HEK293 (cell line): ENCODE data around the gene EXOSC5.

ENCODE experiments used
- CTCF ChIA-PET: fragments of 350-600 bp; formaldehyde crosslinking; extraction: SDS; loops from one replicate; lab custom pipeline; 2021; ENCODE audit warnings: antibody characterized with exemption; lab: Yijun Ruan, JAX
- POLR2A ChIA-PET: fragments of 300-600 bp; formaldehyde crosslinking; extraction: SDS; loops from one replicate; lab custom pipeline; 2020; ENCODE audit warnings: antibody characterized with exemption, inconsistent platforms; lab: Yijun Ruan, JAX
- H3K27ac ChIP-seq: fragments of 200-500 bp; sonication (Bioruptor generic); 2 replicates; pipeline ENCODE4 v1.5.1; 2014; ENCODE audit warnings: low read depth, low read length, control low read depth, inconsistent platforms; ENCODE audit errors: extremely low read depth
- H3K36me3 ChIP-seq, 2 experiments: fragments of 200-500 bp in 1 of 2; sonication (Bioruptor generic) in 1 of 2; 1 replicate in 1 of 2; 2 replicates in 1 of 2; pipeline ENCODE4 v1.5.1; 2014 to 2017; ENCODE audit warnings: inconsistent platforms in 2 of 2, low read length in 2 of 2; ENCODE audit not compliant: control insufficient read depth in 2 of 2, insufficient read depth in 1 of 2
- H3K4me1 ChIP-seq: fragments of 200-500 bp; sonication (Bioruptor generic); 2 replicates; pipeline ENCODE4 v1.5.1; 2014; ENCODE audit warnings: mild to moderate bottlenecking, low read length, inconsistent platforms; ENCODE audit not compliant: control insufficient read depth, insufficient read depth
- H3K4me3 ChIP-seq: 2 replicates; pipeline ENCODE4 v1.5.1; 2011; ENCODE audit warnings: low read depth, mild to moderate bottlenecking, control low read depth, low read length, moderate library complexity
- H3K9me3 ChIP-seq: fragments of 200-500 bp; sonication (Bioruptor generic); 2 replicates; pipeline ENCODE4 v1.5.1; 2014; ENCODE audit warnings: low read depth, low read length, inconsistent platforms; ENCODE audit not compliant: control insufficient read depth, insufficient read depth
- FEZF1 ChIP-seq: fragments of 450-650 bp; formaldehyde crosslinking; IDR thresholded peaks from 2 replicates; pipeline ENCODE4 v1.5.1; 2016; ENCODE audit warnings: missing biosample characterization, missing genetic modification characterization
- OVOL3 ChIP-seq: fragments of 450-650 bp; formaldehyde crosslinking; IDR thresholded peaks from 2 replicates; pipeline ENCODE4 v1.5.1; 2016; ENCODE audit warnings: missing biosample characterization, missing genetic modification characterization
- ZNF138 ChIP-seq: fragments of 450-650 bp; formaldehyde crosslinking; IDR thresholded peaks from 2 replicates; pipeline ENCODE4 v1.5.1; 2016; ENCODE audit warnings: missing biosample characterization, missing genetic modification characterization, borderline replicate concordance
- ZNF23 ChIP-seq: fragments of 450-650 bp; formaldehyde crosslinking; IDR thresholded peaks from 2 replicates; pipeline ENCODE4 v1.5.1; 2016; ENCODE audit warnings: missing biosample characterization, missing genetic modification characterization, borderline replicate concordance
- ZNF274 ChIP-seq, 2 experiments: fragments of 200-500 bp in 1 of 2; fragments of 450-650 bp in 1 of 2; sonication (Bioruptor generic) in 1 of 2; formaldehyde crosslinking in 1 of 2; IDR thresholded peaks; 2 replicates each; pipeline versions ENCODE4 v1.5.1 to v1.6.1; 2014 to 2016; ENCODE audit warnings: borderline replicate concordance in 1 of 2, inconsistent platforms in 1 of 2, low read length in 1 of 2, missing biosample characterization in 1 of 2, missing genetic modification characterization in 1 of 2
- ZNF302 ChIP-seq: fragments of 450-650 bp; formaldehyde crosslinking; IDR thresholded peaks from 2 replicates; pipeline ENCODE4 v1.5.1; 2016; ENCODE audit warnings: missing biosample characterization, missing genetic modification characterization, low read depth
- ZNF426 ChIP-seq: fragments of 450-650 bp; formaldehyde crosslinking; IDR thresholded peaks from 2 replicates; pipeline ENCODE4 v1.5.1; 2017; ENCODE audit warnings: missing biosample characterization, missing genetic modification characterization, mild to moderate bottlenecking, inconsistent platforms, moderate library complexity
- ZNF701 ChIP-seq: fragments of 450-650 bp; formaldehyde crosslinking; IDR thresholded peaks from 2 replicates; pipeline ENCODE4 v1.5.1; 2016; ENCODE audit warnings: missing biosample characterization, missing genetic modification characterization
- ZNF785 ChIP-seq: fragments of 450-650 bp; formaldehyde crosslinking; IDR thresholded peaks from 2 replicates; pipeline ENCODE4 v1.5.1; 2016; ENCODE audit warnings: missing biosample characterization, missing genetic modification characterization
- TF ChIP-seq, protein P1 (sequence below): fragments of 450-650 bp; formaldehyde crosslinking; IDR thresholded peaks from 2 replicates; pipeline ENCODE4 v1.5.1; 2016; ENCODE audit warnings: missing biosample characterization, missing genetic modification characterization
- TF ChIP-seq, protein P2 (sequence below): fragments of 450-650 bp; formaldehyde crosslinking; IDR thresholded peaks from 2 replicates; pipeline ENCODE4 v1.5.1; 2016; ENCODE audit warnings: missing biosample characterization, missing genetic modification characterization
- TF ChIP-seq, protein P3 (sequence below): fragments of 450-650 bp; IDR thresholded peaks from 2 replicates; pipeline ENCODE4 v1.5.1; 2018; ENCODE audit warnings: missing biosample characterization, mild to moderate bottlenecking, missing genetic modification characterization
- TF ChIP-seq, protein P4 (sequence below): fragments of 450-650 bp; formaldehyde crosslinking; IDR thresholded peaks from 2 replicates; pipeline ENCODE4 v1.5.1; 2016; ENCODE audit warnings: missing biosample characterization, missing genetic modification characterization
- TF ChIP-seq, protein P5 (sequence below): IDR thresholded peaks from 2 replicates; pipeline ENCODE4 v1.6.1; 2011; ENCODE audit warnings: mild to moderate bottlenecking, low read depth, low read length, borderline replicate concordance

The EXOSC5 gene

DNA sequence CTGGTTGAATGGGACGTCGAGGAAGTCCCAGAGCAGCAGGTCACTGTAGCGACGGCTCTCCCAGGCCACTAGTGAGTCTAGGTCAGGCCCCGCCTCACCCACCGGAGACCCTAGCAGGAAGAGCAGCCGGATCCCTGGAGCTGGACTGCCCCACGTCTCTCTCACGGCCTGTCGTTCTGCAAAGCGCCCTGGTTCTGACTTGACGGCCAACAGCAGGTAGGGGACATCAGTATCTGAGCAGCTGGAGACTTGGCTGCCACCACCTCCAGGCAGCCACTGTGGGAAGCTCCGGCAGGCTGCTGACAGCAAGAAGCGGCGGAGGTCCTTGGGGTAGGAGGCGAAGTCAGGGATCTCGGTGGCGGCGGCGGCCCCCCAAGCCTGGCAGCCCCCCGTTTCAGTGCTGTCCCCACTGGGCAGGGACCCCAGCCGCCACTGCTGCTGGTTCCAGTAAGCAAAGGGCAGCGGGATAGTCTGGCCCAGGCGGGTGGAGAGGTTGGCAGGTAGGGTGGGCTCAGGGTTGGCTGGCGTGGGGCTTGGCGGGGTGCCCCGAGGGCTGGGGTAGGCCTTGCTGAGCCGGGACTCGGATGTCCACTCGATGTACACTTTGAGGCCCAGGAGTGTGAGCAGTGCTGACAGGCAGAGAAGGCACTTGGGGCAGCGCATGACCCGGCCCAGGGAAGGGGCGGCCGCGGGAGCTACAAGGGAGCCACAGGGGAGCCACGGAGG is 29.1 kb upstream of the EXOSC5 start:
- Histone ChIP-seq H3K4me1 (peaks cover 13% of the 10 kb centered on the region), H3K4me3 (no peak overlapping the region), H3K36me3 (peaks cover 8 to 42% of the 10 kb centered on the region in 2 experiments; a peak in 2 of 3 replicates), H3K27ac (peak overlapping the region; percentile 64; the same call in 1 of the 2 replicates), H3K9me3 (no peaks in the 10 kb centered on the region)
- TF ChIP-seq OVOL3 (tag by site-specific recombination) (no peak), ZNF274 (IDR thresholded peaks at IDR 0.05; ENCODE audit: low read length) (no peak), ZNF274 (tag by site-specific recombination; IDR thresholded peaks at IDR 0.05; ENCODE audit: borderline replicate concordance) (no peak)
- ChIA-PET CTCF (interaction anchor here (4.2 kb wide), 1 partner anchor 22 kb away, joined by 21 read pairs; no protein-coding TSS in a partner anchor), POLR2A (interaction anchor here (0.9 to 1.9 kb wide), 6 partner anchors 8 to 63 kb away, joined by 3 to 13 read pairs (median 7); partner anchors contain the start of genes B9D2 and DMAC2)

DNA sequence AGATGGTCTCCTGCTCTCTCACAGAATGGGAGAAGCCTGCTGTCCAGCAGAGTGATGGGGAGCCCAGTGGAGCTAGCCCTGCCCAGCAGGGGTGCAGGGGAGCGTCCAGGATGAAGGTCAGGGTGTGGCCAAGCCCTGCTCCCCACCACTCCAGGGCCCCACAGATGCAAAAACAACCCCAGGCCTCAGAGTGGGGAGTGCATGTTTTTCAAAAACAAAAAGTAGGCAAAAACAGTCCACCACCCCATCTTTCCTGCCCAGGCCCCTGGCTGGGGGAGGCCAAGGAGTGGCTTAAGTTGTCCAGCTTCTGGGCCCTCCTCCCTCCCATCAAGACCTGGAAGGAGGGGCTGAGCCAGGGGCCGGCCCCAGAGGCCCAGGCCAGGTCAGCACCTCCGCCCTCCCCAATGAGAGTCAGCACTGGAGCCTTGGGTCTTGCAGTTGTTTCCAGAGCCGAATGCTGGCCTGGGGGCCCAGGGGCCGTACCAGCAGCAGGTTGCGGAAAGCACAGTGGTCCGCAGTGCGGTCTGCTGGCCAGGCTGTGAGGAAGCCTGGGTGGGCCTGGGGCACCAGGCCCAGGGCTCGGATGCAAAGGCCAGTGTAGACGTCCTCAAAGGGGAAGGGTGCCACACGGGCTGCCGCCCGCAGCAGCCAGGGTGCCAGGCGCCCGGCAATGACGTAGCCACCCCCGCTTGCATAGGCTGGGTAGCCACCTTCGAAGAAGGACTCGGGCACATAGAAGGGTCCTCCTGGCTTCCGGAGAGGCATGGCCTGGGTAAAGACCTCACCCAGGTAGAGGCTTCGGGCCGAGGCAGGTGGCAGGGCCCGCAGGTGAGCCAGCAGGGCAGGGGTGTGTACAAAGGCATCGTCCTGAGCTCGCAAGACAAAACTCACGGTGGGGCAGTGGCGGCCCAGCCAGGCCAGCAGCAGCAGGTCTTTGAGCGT is 28.3 kb upstream of the EXOSC5 start:
- POLR2A ChIA-PET: interaction anchor here (1.1 to 1.9 kb wide), 3 partner anchors 14 to 62 kb away, joined by 3 to 13 read pairs (median 10); partner anchors contain the start of genes B9D2 and DMAC2
- TF ChIP-seq, protein P1, sequence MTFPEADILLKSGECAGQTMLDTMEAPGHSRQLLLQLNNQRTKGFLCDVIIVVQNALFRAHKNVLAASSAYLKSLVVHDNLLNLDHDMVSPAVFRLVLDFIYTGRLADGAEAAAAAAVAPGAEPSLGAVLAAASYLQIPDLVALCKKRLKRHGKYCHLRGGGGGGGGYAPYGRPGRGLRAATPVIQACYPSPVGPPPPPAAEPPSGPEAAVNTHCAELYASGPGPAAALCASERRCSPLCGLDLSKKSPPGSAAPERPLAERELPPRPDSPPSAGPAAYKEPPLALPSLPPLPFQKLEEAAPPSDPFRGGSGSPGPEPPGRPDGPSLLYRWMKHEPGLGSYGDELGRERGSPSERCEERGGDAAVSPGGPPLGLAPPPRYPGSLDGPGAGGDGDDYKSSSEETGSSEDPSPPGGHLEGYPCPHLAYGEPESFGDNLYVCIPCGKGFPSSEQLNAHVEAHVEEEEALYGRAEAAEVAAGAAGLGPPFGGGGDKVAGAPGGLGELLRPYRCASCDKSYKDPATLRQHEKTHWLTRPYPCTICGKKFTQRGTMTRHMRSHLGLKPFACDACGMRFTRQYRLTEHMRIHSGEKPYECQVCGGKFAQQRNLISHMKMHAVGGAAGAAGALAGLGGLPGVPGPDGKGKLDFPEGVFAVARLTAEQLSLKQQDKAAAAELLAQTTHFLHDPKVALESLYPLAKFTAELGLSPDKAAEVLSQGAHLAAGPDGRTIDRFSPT (tag by site-specific recombination): 0 out of 2 replicates have a peak, but pooled peaks have one; percentile 12
- TF ChIP-seq ZNF302 (no peak), ZNF701 (tag by site-specific recombination) (no peak), ZNF138 (tag by site-specific recombination) (no peak)
- TF ChIP-seq, protein P2, sequence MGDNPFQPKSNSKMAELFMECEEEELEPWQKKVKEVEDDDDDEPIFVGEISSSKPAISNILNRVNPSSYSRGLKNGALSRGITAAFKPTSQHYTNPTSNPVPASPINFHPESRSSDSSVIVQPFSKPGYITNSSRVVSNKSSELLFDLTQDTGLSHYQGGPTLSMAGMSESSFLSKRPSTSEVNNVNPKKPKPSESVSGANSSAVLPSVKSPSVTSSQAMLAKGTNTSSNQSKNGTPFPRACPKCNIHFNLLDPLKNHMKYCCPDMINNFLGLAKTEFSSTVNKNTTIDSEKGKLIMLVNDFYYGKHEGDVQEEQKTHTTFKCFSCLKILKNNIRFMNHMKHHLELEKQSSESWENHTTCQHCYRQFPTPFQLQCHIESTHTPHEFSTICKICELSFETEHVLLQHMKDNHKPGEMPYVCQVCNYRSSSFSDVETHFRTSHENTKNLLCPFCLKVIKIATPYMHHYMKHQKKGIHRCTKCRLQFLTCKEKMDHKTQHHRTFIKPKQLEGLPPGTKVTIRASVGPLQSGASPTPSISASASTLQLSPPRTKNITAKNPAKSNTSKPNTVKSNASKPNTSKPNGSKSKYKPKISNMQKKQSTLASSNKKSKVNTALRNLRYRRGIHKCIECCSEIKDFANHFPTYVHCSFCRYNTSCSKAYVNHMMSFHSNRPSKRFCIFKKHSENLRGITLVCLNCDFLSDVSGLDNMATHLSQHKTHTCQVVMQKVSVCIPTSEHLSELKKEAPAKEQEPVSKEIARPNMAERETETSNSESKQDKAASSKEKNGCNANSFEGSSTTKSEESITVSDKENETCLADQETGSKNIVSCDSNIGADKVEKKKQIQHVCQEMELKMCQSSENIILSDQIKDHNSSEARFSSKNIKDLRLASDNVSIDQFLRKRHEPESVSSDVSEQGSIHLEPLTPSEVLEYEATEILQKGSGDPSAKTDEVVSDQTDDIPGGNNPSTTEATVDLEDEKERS: no peak
- Histone ChIP-seq H3K36me3 (peaks cover 10 to 40% of the 10 kb centered on the region in 2 experiments; a peak in 2 of 3 replicates), H3K4me3 (no peak overlapping the region), H3K4me1 (peaks cover 13% of the 10 kb centered on the region), H3K9me3 (no peaks in the 10 kb centered on the region), H3K27ac (no peak overlapping the region)
- CTCF ChIA-PET: interaction anchor here (1.1 to 4.2 kb wide), 2 partner anchors 14 to 23 kb away, joined by 6 to 21 read pairs; partner anchors contain the start of gene DMAC2

DNA sequence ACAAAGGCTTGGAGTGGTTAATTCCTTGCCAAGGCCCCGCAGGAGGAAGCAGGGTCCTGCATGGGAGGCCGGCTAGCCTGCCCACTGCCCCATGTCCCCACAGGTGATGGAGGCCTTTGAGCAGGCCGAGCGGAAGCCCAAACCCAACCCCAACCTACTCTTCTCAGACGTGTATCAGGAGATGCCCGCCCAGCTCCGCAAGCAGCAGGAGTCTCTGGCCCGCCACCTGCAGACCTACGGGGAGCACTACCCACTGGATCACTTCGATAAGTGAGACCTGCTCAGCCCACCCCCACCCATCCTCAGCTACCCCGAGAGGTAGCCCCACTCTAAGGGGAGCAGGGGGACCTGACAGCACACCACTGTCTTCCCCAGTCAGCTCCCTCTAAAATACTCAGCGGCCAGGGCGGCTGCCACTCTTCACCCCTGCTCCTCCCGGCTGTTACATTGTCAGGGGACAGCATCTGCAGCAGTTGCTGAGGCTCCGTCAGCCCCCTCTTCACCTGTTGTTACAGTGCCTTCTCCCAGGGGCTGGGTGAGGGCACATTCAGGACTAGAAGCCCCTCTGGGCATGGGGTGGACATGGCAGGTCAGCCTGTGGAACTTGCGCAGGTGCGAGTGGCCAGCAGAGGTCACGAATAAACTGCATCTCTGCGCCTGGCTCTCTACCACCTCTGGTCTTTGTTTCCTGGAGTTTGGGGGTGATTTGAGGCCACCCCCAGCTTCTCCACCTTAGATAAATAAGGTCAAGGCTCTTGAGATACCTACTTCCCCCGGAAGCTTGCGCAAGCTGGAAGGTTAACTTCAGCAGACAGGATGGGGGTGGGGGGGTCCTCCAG is 27.4 kb upstream of the EXOSC5 start:
- H3K4me1 ChIP-seq: peaks cover 13% of the 10 kb centered on the region
- CTCF ChIA-PET: interaction anchor here (0.6 to 1.1 kb wide), 2 partner anchors 15 to 70 kb away, joined by 3 to 6 read pairs; partner anchors contain the start of gene DMAC2
- H3K27ac ChIP-seq: no peak overlapping the region
- TF ChIP-seq, protein P3, sequence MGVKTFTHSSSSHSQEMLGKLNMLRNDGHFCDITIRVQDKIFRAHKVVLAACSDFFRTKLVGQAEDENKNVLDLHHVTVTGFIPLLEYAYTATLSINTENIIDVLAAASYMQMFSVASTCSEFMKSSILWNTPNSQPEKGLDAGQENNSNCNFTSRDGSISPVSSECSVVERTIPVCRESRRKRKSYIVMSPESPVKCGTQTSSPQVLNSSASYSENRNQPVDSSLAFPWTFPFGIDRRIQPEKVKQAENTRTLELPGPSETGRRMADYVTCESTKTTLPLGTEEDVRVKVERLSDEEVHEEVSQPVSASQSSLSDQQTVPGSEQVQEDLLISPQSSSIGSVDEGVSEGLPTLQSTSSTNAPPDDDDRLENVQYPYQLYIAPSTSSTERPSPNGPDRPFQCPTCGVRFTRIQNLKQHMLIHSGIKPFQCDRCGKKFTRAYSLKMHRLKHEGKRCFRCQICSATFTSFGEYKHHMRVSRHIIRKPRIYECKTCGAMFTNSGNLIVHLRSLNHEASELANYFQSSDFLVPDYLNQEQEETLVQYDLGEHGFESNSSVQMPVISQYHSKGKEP: no peak
- TF ChIP-seq, protein P4, sequence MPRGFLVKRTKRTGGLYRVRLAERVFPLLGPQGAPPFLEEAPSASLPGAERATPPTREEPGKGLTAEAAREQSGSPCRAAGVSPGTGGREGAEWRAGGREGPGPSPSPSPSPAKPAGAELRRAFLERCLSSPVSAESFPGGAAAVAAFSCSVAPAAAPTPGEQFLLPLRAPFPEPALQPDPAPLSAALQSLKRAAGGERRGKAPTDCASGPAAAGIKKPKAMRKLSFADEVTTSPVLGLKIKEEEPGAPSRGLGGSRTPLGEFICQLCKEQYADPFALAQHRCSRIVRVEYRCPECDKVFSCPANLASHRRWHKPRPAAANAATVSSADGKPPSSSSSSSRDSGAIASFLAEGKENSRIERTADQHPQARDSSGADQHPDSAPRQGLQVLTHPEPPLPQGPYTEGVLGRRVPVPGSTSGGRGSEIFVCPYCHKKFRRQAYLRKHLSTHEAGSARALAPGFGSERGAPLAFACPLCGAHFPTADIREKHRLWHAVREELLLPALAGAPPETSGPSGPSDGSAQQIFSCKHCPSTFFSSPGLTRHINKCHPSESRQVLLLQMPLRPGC (tag by site-specific recombination): no peak
- TF ChIP-seq ZNF785 (tag by site-specific recombination) (no peak), FEZF1 (no peak), ZNF426 (tag by site-specific recombination) (no peak), ZNF23 (tag by site-specific recombination) (no peak)
- TF ChIP-seq, protein P5, sequence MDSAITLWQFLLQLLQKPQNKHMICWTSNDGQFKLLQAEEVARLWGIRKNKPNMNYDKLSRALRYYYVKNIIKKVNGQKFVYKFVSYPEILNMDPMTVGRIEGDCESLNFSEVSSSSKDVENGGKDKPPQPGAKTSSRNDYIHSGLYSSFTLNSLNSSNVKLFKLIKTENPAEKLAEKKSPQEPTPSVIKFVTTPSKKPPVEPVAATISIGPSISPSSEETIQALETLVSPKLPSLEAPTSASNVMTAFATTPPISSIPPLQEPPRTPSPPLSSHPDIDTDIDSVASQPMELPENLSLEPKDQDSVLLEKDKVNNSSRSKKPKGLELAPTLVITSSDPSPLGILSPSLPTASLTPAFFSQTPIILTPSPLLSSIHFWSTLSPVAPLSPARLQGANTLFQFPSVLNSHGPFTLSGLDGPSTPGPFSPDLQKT: no peak
- TF ChIP-seq, all 188 proteins: peak for 0
- no peaks in the 10 kb centered on the region for H3K9me3 ChIP-seq
- H3K4me3 ChIP-seq: no peak overlapping the region
- H3K36me3 ChIP-seq: peaks cover 17 to 47% of the 10 kb centered on the region in 2 experiments; a peak in 2 of 3 replicates
- POLR2A ChIA-PET: interaction anchor here (1.1 to 1.6 kb wide), 3 partner anchors 15 to 61 kb away, joined by 3 to 9 read pairs (median 3); partner anchors contain the start of genes B9D2 and DMAC2
